ENCODE measurements around the gene C2orf92. TPM values are rescaled to one million over a fixed set of nuclear protein-coding genes. Genes with fewer than 3 reads are reported as not detected.

The C2orf92 gene
- total RNA-seq, 3 donors from 2014 or later: 11.2 to 49.5 (median 27.9) TPM

GRCh38 chr2:97699765-97700444 is 30.4 kb downstream of the C2orf92 start:
- TF ChIP-seq, protein P1, sequence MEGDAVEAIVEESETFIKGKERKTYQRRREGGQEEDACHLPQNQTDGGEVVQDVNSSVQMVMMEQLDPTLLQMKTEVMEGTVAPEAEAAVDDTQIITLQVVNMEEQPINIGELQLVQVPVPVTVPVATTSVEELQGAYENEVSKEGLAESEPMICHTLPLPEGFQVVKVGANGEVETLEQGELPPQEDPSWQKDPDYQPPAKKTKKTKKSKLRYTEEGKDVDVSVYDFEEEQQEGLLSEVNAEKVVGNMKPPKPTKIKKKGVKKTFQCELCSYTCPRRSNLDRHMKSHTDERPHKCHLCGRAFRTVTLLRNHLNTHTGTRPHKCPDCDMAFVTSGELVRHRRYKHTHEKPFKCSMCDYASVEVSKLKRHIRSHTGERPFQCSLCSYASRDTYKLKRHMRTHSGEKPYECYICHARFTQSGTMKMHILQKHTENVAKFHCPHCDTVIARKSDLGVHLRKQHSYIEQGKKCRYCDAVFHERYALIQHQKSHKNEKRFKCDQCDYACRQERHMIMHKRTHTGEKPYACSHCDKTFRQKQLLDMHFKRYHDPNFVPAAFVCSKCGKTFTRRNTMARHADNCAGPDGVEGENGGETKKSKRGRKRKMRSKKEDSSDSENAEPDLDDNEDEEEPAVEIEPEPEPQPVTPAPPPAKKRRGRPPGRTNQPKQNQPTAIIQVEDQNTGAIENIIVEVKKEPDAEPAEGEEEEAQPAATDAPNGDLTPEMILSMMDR (IDR thresholded peaks at IDR 0.05): peak; percentile 22 to 57 (median 40)
- TF ChIP-seq POLR2AphosphoS5 (IDR thresholded peaks at IDR 0.05) (no peak), POLR2A (IDR thresholded peaks at IDR 0.05) (no peak)
- Histone ChIP-seq H3K4me3 (no peak overlapping the region), H3K9me3 (no peaks in the 10 kb centered on the region), H3K27me3 (no peaks in the 10 kb centered on the region), H3K4me1 (no peaks in the 10 kb centered on the region), H3K27ac (no peak overlapping the region), H3K36me3 (no peaks in the 10 kb centered on the region)
- intact Hi-C loops (cut with DNase I; ENCODE audit: low total_unique reads): loop anchor here (10.0 kb wide), 1 partner anchor 105 kb away; no protein-coding TSS in a partner anchor
- peak in 1 of 2 donors; percentile 21 for DNase-seq (ENCODE audit: low spot score in 2 of 2)

GRCh38 chr2:97701186-97701585 is 31.7 kb downstream of the C2orf92 start:
- no peak for DNase-seq (ENCODE audit: low spot score in 2 of 2)
- no peak for TF ChIP-seq POLR2A (IDR thresholded peaks at IDR 0.05)
- TF ChIP-seq, protein P1 (IDR thresholded peaks at IDR 0.05): no peak
- no peak for TF ChIP-seq POLR2AphosphoS5 (IDR thresholded peaks at IDR 0.05)
- intact Hi-C loops (cut with DNase I; ENCODE audit: low total_unique reads): no loop called here
- Histone ChIP-seq H3K9me3 (no peaks in the 10 kb centered on the region), H3K36me3 (no peaks in the 10 kb centered on the region), H3K27me3 (no peaks in the 10 kb centered on the region), H3K27ac (no peak overlapping the region), H3K4me1 (no peaks in the 10 kb centered on the region), H3K4me3 (no peak overlapping the region)

- TF ChIP-seq, protein P1 (IDR thresholded peaks at IDR 0.05): no peak
- TF ChIP-seq POLR2AphosphoS5 (IDR thresholded peaks at IDR 0.05) (no peak), POLR2A (IDR thresholded peaks at IDR 0.05) (no peak)
- intact Hi-C loops (cut with DNase I; ENCODE audit: low total_unique reads): no loop called here
- H3K27me3 ChIP-seq: no peaks in the 10 kb centered on the region
- H3K4me1 ChIP-seq: no peaks in the 10 kb centered on the region
- no peak for DNase-seq (ENCODE audit: low spot score in 2 of 2)
- no peak overlapping the region for H3K4me3 ChIP-seq
- H3K9me3 ChIP-seq: no peaks in the 10 kb centered on the region
- H3K36me3 ChIP-seq: no peaks in the 10 kb centered on the region
- no peak overlapping the region for H3K27ac ChIP-seq
Measured at GRCh38 chr2:97701851-97702465, 32.4 kb downstream of the C2orf92 start.

GRCh38 chr2:97702731-97703470 is 33.4 kb downstream of the C2orf92 start:
- no peak overlapping the region for H3K27ac ChIP-seq
- no peaks in the 10 kb centered on the region for H3K9me3 ChIP-seq
- TF ChIP-seq POLR2A (IDR thresholded peaks at IDR 0.05) (no peak), POLR2AphosphoS5 (IDR thresholded peaks at IDR 0.05) (no peak)
- no peak for DNase-seq (ENCODE audit: low spot score in 2 of 2)
- no peaks in the 10 kb centered on the region for H3K36me3 ChIP-seq
- H3K4me1 ChIP-seq: no peaks in the 10 kb centered on the region
- no peaks in the 10 kb centered on the region for H3K27me3 ChIP-seq
- intact Hi-C loops (cut with DNase I; ENCODE audit: low total_unique reads): no loop called here
- H3K4me3 ChIP-seq: no peak overlapping the region

DNA sequence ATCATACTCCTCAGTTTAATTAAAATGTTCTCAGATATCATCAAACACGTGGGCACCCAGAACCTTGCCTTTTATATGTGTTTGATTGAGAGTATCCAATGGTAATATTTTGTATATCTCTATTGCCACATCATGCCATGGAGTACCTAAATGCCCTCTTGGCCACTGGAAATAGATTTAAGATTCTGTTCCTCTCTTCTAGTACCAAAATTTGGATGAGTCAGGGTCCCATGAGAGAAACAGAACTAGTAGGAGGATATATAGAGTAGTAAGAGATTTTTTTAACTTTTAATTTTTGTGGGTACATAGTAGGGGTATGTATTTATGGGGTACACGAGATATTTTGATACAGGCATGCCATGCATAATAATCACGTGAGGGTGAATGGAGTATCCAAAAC is 34.2 kb downstream of the C2orf92 start:
- Histone ChIP-seq H3K27me3 (no peaks in the 10 kb centered on the region), H3K4me1 (no peaks in the 10 kb centered on the region), H3K27ac (no peak overlapping the region), H3K36me3 (no peaks in the 10 kb centered on the region), H3K9me3 (no peaks in the 10 kb centered on the region), H3K4me3 (no peak overlapping the region)
- TF ChIP-seq, protein P1 (IDR thresholded peaks at IDR 0.05): no peak
- no peak for TF ChIP-seq POLR2A (IDR thresholded peaks at IDR 0.05)
- TF ChIP-seq POLR2AphosphoS5 (IDR thresholded peaks at IDR 0.05): no peak
- intact Hi-C loops (cut with DNase I; ENCODE audit: low total_unique reads): no loop called here
- no peak for DNase-seq (ENCODE audit: low spot score in 2 of 2)

All from breast epithelium (tissue), 4 donors.